Spleen (tissue), 11 donors: ENCODE measurements around the gene SLC38A8. TPM values are rescaled to one million over a fixed set of nuclear protein-coding genes. Genes with fewer than 3 reads are reported as not detected.

ENCODE experiments used
- DNase-seq: peaks from one replicate; pipeline ENCODE4 v3.0.0-alpha.2; 2020
- H3K27ac ChIP-seq, 8 donors: fragments of 200-600 bp; sonication (generic) in 7 of 8; 1 replicate in 4 of 8; 2 replicates in 4 of 8; pipeline versions ENCODE4 v1.5.0 to v1.8.0; 2016 to 2021; ENCODE audit warnings: inconsistent platforms in 4 of 8, mild to moderate bottlenecking in 4 of 8, moderate library complexity in 1 of 8
- H3K27me3 ChIP-seq, 7 donors: fragments of 200-600 bp; sonication (generic) in 6 of 7; replicated peaks in 1 of 7; 1 replicate in 4 of 7; 2 replicates in 3 of 7; pipeline versions ENCODE4 v1.5.0 to v1.8.0; 2016 to 2021; ENCODE audit warnings: inconsistent platforms in 3 of 7, mild to moderate bottlenecking in 1 of 7
- H3K36me3 ChIP-seq, 6 donors: fragments of 200-600 bp; sonication (generic) in 5 of 6; 1 replicate in 4 of 6; 2 replicates in 2 of 6; pipeline versions ENCODE4 v1.5.0 to v1.8.0; 2016 to 2021; ENCODE audit warnings: inconsistent platforms in 2 of 6
- H3K4me1 ChIP-seq, 6 donors: fragments of 200-600 bp; sonication (generic) in 5 of 6; 1 replicate in 3 of 6; 2 replicates in 3 of 6; pipeline versions ENCODE4 v1.5.0 to v1.8.0; 2016 to 2021; ENCODE audit warnings: inconsistent platforms in 3 of 6
- H3K4me3 ChIP-seq, 8 donors: fragments of 200-600 bp; sonication (generic) in 7 of 8; 1 replicate in 4 of 8; 2 replicates in 4 of 8; pipeline versions ENCODE4 v1.5.0 to v1.8.0; 2016 to 2021; ENCODE audit warnings: inconsistent platforms in 4 of 8, mild to moderate bottlenecking in 4 of 8, moderate library complexity in 2 of 8
- H3K9me3 ChIP-seq, 8 donors: fragments of 200-600 bp; sonication (generic) in 7 of 8; 1 replicate in 4 of 8; 2 replicates in 4 of 8; pipeline versions ENCODE4 v1.5.0 to v1.8.0; 2016 to 2021; ENCODE audit warnings: inconsistent platforms in 4 of 8
- POLR2A ChIP-seq, 3 donors: fragments of 450-650 bp; IDR thresholded peaks; one replicate each; pipeline ENCODE4 v1.5.1; 2017; ENCODE audit warnings: antibody characterized with exemption in 3 of 3, mild to moderate bottlenecking in 1 of 3
- POLR2AphosphoS5 ChIP-seq, 3 donors: sonication (generic); formaldehyde crosslinking; IDR thresholded peaks; one replicate each; pipeline ENCODE4 v1.5.1; 2017; ENCODE audit warnings: antibody characterized with exemption in 3 of 3
- WGBS, 5 donors: extraction: QIAGEN DNeasy Blood & Tissue Kit in 3 of 5; methylation state at CpG; one replicate each; pipeline versions ENCODE4 v1.1.5 to v1.1.7; 2013 to 2018; 5-methylcytosine and 5-hydroxymethylcytosine counted together
- intact Hi-C: fragments of 100-400 bp; cut with DNase I; formaldehyde crosslinking; loops from one replicate; pipeline ENCODE4 v1.15.0; 2023; ENCODE audit warnings: low total_unique reads
- polyA plus RNA-seq, 3 donors: library from polyadenylated mRNA; stranded (reverse); fragments of 200-250 nt; gene quantifications; one replicate each; pipeline ENCODE4 v1.2.1, GENCODE V29; 2013
- total RNA-seq, 7 donors: library from RNA; depleted of rRNA in 3 of 7; stranded (reverse); fragments of >200 nt in 3 of 7; fragmentation: NEBNext Ultra II Directional in 4 of 7; extraction: Animal tissue kit (Norgen Biotek cat#: 25700) in 4 of 7; gene quantifications; one replicate each; pipeline versions ENCODE4 v1.1.0 to v1.2.1, GENCODE V29; 2016 to 2021
- TF ChIP-seq, protein P1 (sequence below), 11 experiments: fragments of 200-600 bp in 7 of 11; fragments of 450-650 bp in 4 of 11; sonication (generic) in 4 of 11; IDR thresholded peaks in 8 of 11; conservative IDR thresholded peaks in 3 of 11; 1 replicate in 7 of 11; 2 replicates in 4 of 11; pipeline versions ENCODE4 v1.4.0 to v1.8.0; 2016 to 2021; ENCODE audit warnings: antibody characterized with exemption in 11 of 11, inconsistent platforms in 4 of 11, mild to moderate bottlenecking in 1 of 11
- donor health status: healthy with polysubstance abuse.
- donor health status: DM: no; HTN: no; CAD: no; lungs with moderate emphysema.
- donor health status: DM: no; HTN: no; CAD: no.
- donor health status: Bipolar disorder and iron deficiency.
- donor health status: healthy.
- donor health status: DM: no; HTN: no; CAD: no.
- donor health status: DM: yes; HTN: yes; CAD: no.

SLC38A8 gene
- total and polyA plus RNA-seq, 10 donors = 0.37 TPM; not detected in 9

DNA sequence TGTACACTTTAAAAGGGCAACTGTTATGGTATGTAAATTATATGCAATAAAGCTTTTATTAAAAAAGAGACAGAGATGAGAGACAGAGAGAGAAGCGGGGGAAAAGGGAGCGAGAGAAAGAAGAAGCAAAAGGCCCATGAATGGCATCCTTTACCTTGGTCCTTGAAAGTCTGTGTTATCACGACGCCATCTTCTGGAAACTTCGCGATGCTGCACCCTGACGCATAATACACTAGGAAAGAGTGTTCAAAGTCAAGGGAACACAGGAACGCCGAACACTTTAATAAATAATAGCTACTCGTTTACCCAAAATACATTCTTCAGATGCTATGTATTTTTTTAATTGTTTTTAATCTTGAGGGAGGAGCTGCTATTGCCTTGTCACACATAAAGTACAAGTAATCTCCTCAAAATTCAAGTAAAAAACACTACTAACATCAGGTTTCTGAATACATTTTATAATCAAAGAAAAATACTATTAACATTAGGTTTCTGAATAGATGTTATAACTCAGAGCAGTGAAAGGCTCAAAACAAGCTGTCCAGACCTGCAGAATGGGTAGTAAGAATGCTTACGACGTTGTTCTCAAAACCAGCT is 23.0 kb upstream of the SLC38A8 start:
- intact Hi-C loops = loop anchor here (10.0 kb wide), 2 partner anchors 111 to 241 kb away; partner anchors contain the start of gene OSGIN1
- Histone ChIP-seq H3K36me3 (peaks cover 12 to 100% (median 99%) of the 10 kb centered on the region in 6 donors), H3K4me3 (no peak overlapping the region), H3K9me3 (no peaks in the 10 kb centered on the region), H3K4me1 (peaks cover 0 to 23% (median 0%) of the 10 kb centered on the region in 6 donors), H3K27ac (no peak overlapping the region), H3K27me3 (no peaks in the 10 kb centered on the region)
- TF ChIP-seq, protein P1, sequence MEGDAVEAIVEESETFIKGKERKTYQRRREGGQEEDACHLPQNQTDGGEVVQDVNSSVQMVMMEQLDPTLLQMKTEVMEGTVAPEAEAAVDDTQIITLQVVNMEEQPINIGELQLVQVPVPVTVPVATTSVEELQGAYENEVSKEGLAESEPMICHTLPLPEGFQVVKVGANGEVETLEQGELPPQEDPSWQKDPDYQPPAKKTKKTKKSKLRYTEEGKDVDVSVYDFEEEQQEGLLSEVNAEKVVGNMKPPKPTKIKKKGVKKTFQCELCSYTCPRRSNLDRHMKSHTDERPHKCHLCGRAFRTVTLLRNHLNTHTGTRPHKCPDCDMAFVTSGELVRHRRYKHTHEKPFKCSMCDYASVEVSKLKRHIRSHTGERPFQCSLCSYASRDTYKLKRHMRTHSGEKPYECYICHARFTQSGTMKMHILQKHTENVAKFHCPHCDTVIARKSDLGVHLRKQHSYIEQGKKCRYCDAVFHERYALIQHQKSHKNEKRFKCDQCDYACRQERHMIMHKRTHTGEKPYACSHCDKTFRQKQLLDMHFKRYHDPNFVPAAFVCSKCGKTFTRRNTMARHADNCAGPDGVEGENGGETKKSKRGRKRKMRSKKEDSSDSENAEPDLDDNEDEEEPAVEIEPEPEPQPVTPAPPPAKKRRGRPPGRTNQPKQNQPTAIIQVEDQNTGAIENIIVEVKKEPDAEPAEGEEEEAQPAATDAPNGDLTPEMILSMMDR (IDR thresholded peaks at IDR 0.05 in 8 of 11, conservative IDR thresholded peaks at IDR 0.05 in 3 of 11) = peak; percentile 18 to 73 (median 53)
- no peak for TF ChIP-seq POLR2AphosphoS5 (IDR thresholded peaks at IDR 0.05)
- 59 to 64% (median 61%) methylated on average over 12 of the region's 12 CpGs for WGBS, 5 donors
- DNase-seq = peak; percentile 58

DNA sequence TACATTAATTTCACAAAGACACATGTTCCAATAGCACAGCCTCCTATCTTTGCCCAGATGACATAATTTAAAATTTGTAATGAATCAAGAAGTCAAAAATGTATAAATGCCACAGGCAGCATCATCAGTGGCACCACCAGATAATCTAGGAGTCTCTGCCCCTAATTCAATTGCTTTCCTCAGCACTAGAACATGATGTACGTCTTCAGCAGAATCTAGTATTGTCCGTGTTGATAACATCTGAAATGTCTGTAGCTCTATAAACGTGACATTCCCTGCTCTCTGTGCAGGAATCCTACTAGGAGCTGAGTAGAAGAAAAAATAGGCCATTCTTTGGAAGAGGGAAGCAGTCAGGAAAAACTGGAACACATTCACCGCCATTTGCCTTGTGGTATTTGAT is 21.4 kb upstream of the SLC38A8 start:
- no peaks in the 10 kb centered on the region for H3K27me3 ChIP-seq
- peaks cover 0 to 10% (median 0%) of the 10 kb centered on the region in 6 donors for H3K4me1 ChIP-seq
- no peak overlapping the region for H3K4me3 ChIP-seq
- no peak for DNase-seq
- H3K36me3 ChIP-seq = peaks cover 8 to 100% (median 99%) of the 10 kb centered on the region in 6 donors
- 88 to 97% (median 93%) methylated on average over 4 of the region's 4 CpGs for whole genome bisulfite sequencing, 5 donors
- H3K27ac ChIP-seq = no peak overlapping the region
- no peak for TF ChIP-seq POLR2A (IDR thresholded peaks at IDR 0.05)
- intact Hi-C loops = loop anchor here (10.0 kb wide), 2 partner anchors 109 to 239 kb away; partner anchors contain the start of gene OSGIN1
- no peaks in the 10 kb centered on the region for H3K9me3 ChIP-seq

DNA sequence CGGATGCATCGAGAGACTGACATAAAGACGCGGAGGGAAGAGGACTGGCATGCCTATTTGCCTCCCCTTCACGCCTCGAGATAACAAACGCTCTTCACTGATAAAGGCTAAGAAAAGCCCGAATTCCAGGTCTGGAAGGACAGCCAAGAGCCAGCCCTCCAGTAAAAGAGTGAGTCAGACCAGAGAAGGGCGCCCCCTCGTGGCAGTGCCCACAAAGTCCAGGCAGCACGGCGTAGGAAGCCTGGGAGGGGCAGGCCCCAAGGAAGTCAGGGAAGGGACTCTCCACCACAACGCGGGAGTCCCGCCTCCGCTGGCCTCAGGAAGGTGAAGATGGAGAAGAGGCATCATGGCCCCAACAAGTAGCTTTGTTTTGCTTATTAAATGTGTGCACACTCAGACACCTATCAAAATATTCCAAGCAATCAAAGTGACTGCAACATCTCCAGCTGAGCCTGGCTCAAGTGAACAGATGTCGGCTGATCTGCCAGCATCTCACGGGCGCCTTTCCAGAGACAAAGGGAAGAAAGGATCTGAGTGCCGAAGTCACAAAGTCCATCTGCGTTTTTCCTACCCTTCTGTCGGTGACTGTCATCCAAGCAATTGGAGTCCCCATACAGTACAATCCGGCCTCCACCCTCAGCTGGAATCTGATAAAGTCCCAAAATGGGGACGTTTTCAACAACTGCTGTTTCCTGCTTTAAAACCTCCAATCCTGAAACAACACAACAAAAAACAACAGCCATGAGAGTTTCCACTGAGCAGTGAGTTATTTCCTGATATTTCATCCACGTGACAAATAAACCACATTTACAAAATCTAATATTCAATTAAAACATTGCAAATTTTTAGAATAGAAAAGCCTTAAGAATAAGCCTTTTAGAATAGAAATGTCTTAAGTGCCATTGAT is 20.4 kb upstream of the SLC38A8 start:
- no peak overlapping the region for H3K27ac ChIP-seq
- TF ChIP-seq POLR2A (IDR thresholded peaks at IDR 0.05) = no peak
- peak in 2 of 3 donors; percentile 40 to 55 for TF ChIP-seq POLR2AphosphoS5 (IDR thresholded peaks at IDR 0.05)
- TF ChIP-seq, protein P1 (IDR thresholded peaks at IDR 0.05 in 8 of 11, conservative IDR thresholded peaks at IDR 0.05 in 3 of 11) = peak; percentile 46 to 91 (median 78)

DNA sequence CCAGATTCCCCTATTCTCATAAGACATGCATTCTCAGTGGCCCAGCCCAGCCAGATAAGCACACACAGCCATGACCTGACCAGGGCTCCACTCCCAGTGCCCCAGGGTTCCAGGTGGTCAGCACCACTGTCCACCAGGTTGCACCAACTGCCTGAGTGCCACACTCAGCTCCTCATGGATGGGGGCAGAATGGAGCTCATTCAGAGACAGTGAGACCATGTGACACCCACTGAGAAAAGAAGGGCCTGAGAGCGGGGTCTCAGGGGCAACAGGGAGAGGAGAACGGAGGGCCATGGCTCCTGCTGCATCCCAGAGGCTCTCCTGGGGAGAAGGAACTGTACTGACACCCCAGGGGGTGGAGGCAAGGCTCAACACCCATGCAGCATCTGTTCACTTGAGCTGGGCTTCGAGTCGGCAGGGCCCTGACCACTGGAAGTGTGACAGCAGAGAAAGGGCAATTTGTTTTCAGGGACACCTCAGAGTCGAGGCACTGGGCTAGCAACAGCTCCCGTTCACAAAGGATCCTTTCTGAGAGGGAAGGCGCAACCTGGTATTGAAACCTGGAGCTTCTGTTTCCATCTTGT is 18.7 kb upstream of the SLC38A8 start:
- no peaks in the 10 kb centered on the region for H3K27me3 ChIP-seq
- 87 to 97% (median 95%) methylated on average over 7 of the region's 7 CpGs for WGBS, 5 donors
- DNase-seq = no peak
- no peaks in the 10 kb centered on the region for H3K4me1 ChIP-seq
- H3K9me3 ChIP-seq = no peaks in the 10 kb centered on the region
- no peak overlapping the region for H3K27ac ChIP-seq
- TF ChIP-seq, protein P1 (IDR thresholded peaks at IDR 0.05 in 8 of 11, conservative IDR thresholded peaks at IDR 0.05 in 3 of 11) = no peak
- TF ChIP-seq POLR2A (IDR thresholded peaks at IDR 0.05) (no peak), POLR2AphosphoS5 (IDR thresholded peaks at IDR 0.05) (no peak)
- no peak overlapping the region for H3K4me3 ChIP-seq
- H3K36me3 ChIP-seq = peaks cover 5 to 100% (median 99%) of the 10 kb centered on the region in 6 donors
- intact Hi-C loops = loop anchor here (10.0 kb wide), 2 partner anchors 107 to 237 kb away; partner anchors contain the start of gene OSGIN1

More for the DNA sequence above, 20.4 kb upstream of the SLC38A8 start:
- H3K4me3 ChIP-seq = no peak overlapping the region
- intact Hi-C loops = loop anchor here (10.0 kb wide), 2 partner anchors 108 to 238 kb away; partner anchors contain the start of gene OSGIN1
- WGBS, 5 donors = 63 to 74% (median 69%) methylated on average over 25 of the region's 25 CpGs
- no peaks in the 10 kb centered on the region for H3K9me3 ChIP-seq
- H3K36me3 ChIP-seq = peaks cover 3 to 100% (median 99%) of the 10 kb centered on the region in 6 donors
- no peaks in the 10 kb centered on the region for H3K27me3 ChIP-seq
- peaks cover 0 to under 1% (median 0%) of the 10 kb centered on the region in 6 donors for H3K4me1 ChIP-seq
- DNase-seq = peak; percentile 90
